Glomerular visceral epithelial cell (primary cell): Measurements from ENCODE around the gene CCT7.
"Not testable (repeated sequence)": the region's sequence is repeated elsewhere in the genome, so short reads cannot be mapped to it uniquely, and the experiment has no call there.

ENCODE experiments used
- DNase-seq: peaks from one replicate; pipeline ENCODE4 v3.0.0-alpha.2; 2016; ENCODE audit errors: extremely low spot score

Gene CCT7

GRCh38 chr2:73255007-73255644 lies 21.0 kb downstream of the CCT7 start:
- no peak for DNase-seq

GRCh38 chr2:73255907-73256617 lies 22.0 kb downstream of the CCT7 start:
- DNase-seq: no peak

DNA sequence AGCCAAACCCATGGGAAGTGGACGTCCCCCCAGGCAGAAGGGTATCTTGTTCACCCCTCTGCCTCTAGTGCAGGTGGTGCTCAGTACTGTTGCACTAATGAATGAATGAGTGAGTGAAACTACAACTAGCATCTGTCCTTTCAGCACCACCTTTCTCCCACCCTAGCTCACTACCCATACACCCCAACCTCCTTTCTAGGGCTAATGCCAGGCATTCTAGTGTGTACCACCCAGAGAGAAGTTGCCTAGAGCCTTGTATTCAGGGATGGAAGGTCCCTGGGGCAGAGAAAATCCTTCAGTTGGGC lies 22.5 kb downstream of the CCT7 start:
- no peak for DNase-seq

DNA sequence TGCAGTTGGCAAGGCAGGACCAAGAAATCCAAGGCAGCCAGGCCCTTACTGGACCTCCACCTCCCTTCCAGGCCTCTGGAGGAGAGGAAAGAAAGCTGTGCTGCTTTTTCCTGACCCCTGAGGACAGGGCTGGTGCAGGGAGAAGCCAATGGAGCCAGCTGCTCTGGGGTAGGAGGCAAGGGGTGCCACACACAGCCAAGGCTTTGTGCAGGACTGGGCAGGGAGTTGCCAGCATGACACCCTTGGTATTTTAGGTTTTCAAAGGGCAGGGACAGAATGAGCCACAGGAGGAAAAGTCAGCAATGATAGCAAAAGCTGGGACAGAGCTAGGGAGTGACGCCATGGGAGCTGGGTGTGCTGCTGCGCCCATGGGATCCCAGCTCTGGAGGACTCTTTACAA lies 22.9 kb downstream of the CCT7 start:
- DNase-seq: no peak

GRCh38 chr2:73257425-73258125 lies 23.5 kb downstream of the CCT7 start:
- DNase-seq: no peak

- DNase-seq: no peak
Measured at GRCh38 chr2:73258186-73258912, 24.2 kb downstream of the CCT7 start.

DNA sequence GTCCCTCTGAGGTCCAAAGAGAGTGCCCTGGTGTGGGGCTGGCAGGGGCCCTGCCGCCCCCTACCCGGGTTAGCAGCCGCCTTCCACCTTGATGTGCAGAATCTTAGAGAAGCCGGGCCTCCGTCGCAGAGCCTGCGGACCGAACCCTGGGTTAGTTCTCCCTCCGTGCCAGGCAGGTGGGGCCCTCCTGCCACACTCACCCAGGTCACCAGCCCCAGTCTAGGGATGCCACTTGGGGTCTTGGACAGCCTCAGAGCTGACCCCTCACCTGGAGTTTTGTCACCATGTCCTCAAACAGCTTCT lies 24.8 kb downstream of the CCT7 start:
- no peak for DNase-seq

DNA sequence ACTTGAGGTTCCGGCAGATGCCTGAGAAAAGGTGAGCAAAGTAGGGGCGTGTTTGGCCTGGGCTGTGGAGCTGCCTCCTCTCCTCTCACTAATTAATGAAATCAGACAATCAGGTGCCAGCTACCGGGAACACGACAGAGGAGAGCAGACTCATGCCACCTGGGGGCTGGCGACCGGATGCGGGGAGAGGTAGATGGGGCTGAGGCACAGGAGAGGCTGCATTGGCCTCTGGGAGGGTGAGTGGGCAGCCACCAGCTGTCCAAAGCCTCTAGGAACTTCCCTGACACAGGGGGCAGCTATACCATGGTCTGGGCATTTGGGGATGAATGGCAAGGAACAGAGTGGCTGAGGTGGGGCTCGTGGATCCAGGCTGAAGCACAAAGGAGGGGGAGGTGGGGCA lies 25.2 kb downstream of the CCT7 start:
- no peak for DNase-seq

GRCh38 chr2:73259704-73260337 lies 25.7 kb downstream of the CCT7 start:
- no peak for DNase-seq

GRCh38 chr2:73260338-73260984 lies 26.4 kb downstream of the CCT7 start:
- DNase-seq: peak; percentile 34

DNA sequence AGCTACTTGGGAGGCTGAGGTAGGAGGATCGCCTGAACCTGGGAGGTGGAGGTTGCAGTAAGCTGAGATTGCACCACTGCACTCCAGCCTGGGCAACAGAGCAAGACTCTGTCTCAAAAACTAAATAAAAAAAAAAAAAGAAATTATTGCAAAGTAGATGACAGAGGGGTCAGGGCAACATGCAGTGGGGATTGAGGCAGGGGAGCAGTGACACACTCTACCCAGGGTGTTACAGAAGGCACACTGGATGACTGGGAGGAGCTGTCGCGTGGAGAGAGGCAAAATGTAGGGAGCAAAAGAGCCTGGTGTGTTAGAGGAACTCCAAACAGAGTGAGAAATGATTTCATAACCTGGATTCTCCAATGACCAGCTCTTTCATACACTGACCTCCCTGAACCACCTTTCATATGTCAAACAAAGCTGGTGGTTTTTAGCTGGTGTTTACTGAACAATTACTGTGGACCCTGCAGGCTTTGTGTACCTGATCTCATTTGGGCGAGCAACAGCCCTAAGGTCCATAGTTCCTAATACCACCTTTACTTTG lies 28.1 kb downstream of the CCT7 start:
- DNase-seq: no peak

GRCh38 chr2:73262691-73263429 lies 28.8 kb downstream of the CCT7 start:
- DNase-seq: not testable (repeated sequence)

DNA sequence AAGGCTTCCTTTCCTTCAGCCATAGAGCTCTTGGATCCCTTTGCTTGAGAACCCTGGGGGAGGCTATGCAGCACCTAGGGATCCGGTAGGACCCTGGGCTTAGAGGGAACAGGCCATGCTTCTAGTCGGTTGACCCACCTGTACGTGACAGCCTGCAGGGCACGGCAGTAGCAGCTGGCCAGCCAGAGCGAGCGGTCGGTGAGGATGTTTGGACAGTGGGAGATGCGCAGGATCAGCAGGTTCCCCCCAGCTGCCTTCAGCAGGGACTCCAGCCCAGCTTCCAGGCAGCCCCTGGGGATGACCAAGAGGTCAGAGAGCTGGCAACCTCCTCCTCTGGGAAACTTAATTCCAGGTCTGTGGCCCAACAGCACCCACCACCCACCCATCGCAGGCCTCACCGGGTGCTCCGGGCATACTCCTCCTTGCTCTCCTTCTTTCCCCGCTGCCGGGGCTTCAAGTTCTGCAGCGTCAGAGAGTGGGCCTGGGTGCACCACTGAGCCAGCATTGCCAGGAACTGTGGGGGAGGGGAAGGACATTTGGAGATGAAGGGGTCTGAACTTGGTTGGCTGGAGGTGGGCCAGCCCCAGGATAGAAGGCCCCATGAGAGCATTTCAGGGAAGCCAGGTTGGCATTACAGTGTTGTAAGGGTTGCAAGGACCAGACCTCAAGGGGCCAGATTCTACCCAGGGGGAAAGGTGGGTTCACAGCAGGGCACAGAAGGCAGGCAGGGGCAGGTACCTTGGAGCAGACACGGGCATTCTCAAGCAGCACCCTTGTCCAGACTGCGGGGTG lies 29.6 kb downstream of the CCT7 start:
- DNase-seq: no peak

DNA sequence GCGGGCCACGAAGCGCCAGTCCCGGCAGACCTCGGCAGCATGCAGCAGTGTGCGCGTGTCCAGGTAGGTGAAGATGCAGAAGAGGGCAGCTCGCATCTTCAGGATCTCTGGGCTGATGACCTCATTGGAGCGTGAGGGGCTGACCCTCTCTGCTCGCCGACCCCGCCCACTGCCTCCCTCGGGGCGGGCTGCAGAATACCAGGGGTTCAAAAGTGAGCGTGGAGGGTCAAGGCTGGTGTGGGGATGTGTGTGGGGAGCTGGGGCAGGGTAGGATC lies 30.2 kb downstream of the CCT7 start:
- DNase-seq: no peak

DNA sequence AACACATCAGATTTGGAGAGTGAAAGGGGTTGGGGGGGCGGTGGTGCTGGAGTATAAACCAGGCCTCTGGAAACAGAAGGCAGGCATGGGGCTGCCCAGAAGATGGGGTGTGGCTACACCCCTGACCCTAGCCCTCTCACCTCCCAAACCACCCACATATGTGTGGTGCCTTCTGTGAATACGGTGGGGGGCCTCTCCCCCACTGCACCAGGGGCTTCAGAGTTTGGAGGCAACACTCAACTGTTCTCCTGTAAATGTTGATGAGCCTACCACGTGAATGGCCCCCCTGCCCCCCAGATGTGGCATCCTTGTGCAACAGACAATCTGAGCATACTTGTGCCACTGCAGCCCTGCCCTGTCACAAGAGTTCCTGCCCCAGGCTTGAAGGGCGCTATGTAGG lies 30.7 kb downstream of the CCT7 start:
- DNase-seq: no peak

DNA sequence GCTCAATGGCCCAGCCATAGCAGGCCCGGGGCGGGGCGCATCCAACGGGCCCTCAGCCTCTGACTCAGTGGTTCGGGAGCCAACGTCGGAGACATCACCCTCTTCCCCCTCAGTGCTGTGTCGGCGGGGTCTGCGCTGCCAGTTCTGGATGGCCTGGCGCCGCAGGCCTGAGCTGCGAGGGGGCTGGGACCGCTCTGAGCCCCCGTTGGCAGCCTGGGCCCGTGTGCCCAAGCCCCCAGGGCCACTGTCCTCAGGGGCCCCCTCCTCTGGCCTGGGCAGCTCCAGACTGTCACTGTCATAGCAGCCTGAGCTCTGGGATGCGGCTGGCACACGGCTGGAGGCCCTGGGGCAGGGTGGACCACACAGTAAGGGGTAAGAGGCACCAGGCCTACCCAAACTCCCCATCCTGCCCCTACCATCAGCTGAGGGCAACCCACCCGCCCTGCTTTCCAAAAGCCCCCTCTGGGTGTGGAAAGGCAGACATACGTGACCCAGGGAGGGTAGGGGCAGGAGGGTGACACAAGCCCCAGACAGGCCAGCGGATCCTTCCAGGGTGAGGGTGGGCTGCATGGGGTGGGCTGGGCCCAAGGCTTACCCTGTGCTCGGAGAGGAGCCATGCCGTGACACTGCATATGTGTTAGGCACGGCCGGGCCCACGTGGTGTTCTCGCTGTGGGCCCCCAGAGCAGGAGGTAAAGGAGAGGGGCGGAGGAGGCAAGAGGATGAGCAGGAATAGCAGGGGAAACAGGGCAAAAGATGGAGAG lies 31.4 kb downstream of the CCT7 start:
- no peak for DNase-seq

DNA sequence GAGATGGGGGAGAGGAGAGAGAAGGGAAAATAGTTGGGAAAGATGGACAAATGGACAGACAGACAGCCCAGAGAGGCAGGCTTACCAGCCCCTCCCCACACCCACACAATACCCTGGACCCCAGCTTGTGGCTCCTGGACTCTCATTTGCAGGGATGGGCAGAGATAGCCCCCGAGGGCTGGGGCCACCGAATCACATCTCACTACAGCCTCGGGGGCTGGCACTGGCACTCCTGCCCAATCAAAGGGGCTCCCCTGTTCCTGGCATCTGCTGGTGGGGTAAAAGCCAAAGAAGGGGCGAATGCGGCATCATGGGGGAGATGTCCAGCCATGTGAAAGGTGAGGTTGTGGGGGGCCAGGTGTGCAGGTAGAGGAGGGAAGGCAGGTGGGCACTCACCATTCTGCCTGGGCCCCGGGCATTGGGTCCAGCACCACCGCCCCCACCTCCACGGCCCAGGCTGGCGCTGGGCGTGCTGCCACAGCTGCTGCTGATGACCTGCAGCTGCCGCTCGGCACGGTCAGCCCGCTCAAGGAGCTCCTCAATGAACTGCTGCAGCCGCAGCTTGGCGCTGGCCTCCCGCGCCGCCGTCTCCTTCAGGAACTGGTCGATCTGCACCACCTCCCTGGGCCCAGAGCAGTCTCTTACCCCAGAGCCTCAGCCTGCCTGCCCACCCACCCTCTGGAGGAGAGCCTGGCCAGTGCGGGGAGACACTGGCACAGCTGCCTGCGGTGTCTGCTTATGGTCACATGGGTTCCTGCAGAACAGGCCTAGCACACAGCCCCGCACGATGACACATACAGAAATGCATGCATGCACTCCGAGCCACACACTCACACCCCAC lies 32.2 kb downstream of the CCT7 start:
- no peak for DNase-seq

DNA sequence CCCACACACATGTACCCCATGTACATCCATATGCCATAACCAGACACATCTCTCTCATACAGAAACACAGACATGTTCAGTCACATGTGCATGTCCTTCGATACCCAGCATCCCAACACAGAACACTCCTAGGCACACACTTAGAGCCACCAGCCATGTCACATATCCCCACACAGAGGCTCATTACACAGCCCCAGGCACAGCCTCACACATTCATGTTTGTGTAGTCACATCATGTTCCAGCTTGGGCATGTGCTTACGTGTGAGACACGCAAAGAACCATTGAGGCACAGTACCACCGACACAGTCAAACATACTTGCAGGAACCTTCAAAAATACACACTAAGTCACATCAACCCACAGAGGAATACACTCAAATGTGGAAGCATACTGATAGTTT lies 32.9 kb downstream of the CCT7 start:
- no peak for DNase-seq
